IMR-90 (cell line): Measurements from ENCODE around the gene TMEM256. TPM values are rescaled to one million over a fixed set of nuclear protein-coding genes. Genes with fewer than 3 reads are reported as not detected.

Experiments
- ATAC-seq: fragments of 200-7000 bp; cut with Tn5 transposase; 2 replicates; pipeline ENCODE4 v1.9.1; 2020; ENCODE audit warnings: low read depth, mild to moderate bottlenecking, moderate library complexity
- BruUV-seq: library from RNA; stranded (reverse); fragments of 400-500 nt; replicated peaks from 2 replicates; lab custom pipeline; 2021; lab: Mats Ljungman, UMichigan
- CTCF ChIA-PET: fragments of 300-600 bp; formaldehyde crosslinking; extraction: SDS; loops from one replicate; lab custom pipeline; 2021; ENCODE audit warnings: antibody characterized with exemption; lab: Yijun Ruan, JAX
- POLR2A ChIA-PET: fragments of 300-600 bp; sonication (Branson Sonifier 250); formaldehyde crosslinking; loops from one replicate; lab custom pipeline; 2022; ENCODE audit warnings: antibody characterized with exemption; ENCODE audit not compliant: unreplicated experiment; lab: Charles Lee
- DNase-seq: peaks from one replicate; pipeline ENCODE4 v3.0.0; 2013
- H2AFZ ChIP-seq: replicated peaks from 2 replicates; pipeline ENCODE3; 2013; ENCODE audit warnings: low read length, mild to moderate bottlenecking; ENCODE audit not compliant: poor library complexity
- H2AK5ac ChIP-seq: 2 replicates; pipeline ENCODE4 v1.6.1; 2013; ENCODE audit warnings: low read depth, low read length, inconsistent platforms
- H2AK9ac ChIP-seq: replicated peaks from 2 replicates; pipeline ENCODE3; 2013; ENCODE audit warnings: mild to moderate bottlenecking, low read depth, low read length, moderate library complexity; ENCODE audit not compliant: poor library complexity
- H2BK120ac ChIP-seq: 2 replicates; pipeline ENCODE4 v1.6.1; 2013; ENCODE audit warnings: low read depth, low read length, inconsistent platforms
- H2BK15ac ChIP-seq: 3 replicates; pipeline ENCODE4 v1.6.1; 2013; ENCODE audit warnings: low read depth, low read length, inconsistent platforms
- H2BK20ac ChIP-seq: 2 replicates; pipeline ENCODE4 v1.6.1; 2013; ENCODE audit warnings: low read depth, mild to moderate bottlenecking, inconsistent platforms, low read length, moderate library complexity
- H2BK5ac ChIP-seq: 2 replicates; pipeline ENCODE4 v1.6.1; 2013; ENCODE audit warnings: mild to moderate bottlenecking, low read depth, low read length, inconsistent platforms; ENCODE audit not compliant: poor library complexity, severe bottlenecking
- H3K14ac ChIP-seq: replicated peaks from 2 replicates; pipeline ENCODE4 v1.6.1; 2013; ENCODE audit warnings: low read depth, low read length, inconsistent platforms
- H3K18ac ChIP-seq: 2 replicates; pipeline ENCODE4 v1.6.1; 2013; ENCODE audit warnings: low read depth, low read length, control low read depth
- H3K23ac ChIP-seq: 2 replicates; pipeline ENCODE4 v1.6.1; 2013; ENCODE audit warnings: low read depth, low read length, inconsistent platforms
- H3K27ac ChIP-seq: 2 replicates; pipeline ENCODE4 v1.5.1; 2013; ENCODE audit warnings: mild to moderate bottlenecking, control low read depth, low read length; ENCODE audit not compliant: insufficient read depth
- H3K27me3 ChIP-seq: 2 replicates; pipeline ENCODE4 v1.6.1; 2013; ENCODE audit warnings: low read length; ENCODE audit not compliant: control insufficient read depth, insufficient read depth
- H3K36me3 ChIP-seq: 2 replicates; pipeline ENCODE4 v1.6.1; 2013; ENCODE audit warnings: low read length, mixed read lengths; ENCODE audit not compliant: control insufficient read depth, insufficient read depth
- H3K4ac ChIP-seq: 2 replicates; pipeline ENCODE4 v1.6.1; 2013; ENCODE audit warnings: low read depth, low read length, inconsistent platforms
- H3K4me1 ChIP-seq: 2 replicates; pipeline ENCODE4 v1.6.1; 2013; ENCODE audit warnings: low read length, mixed read lengths; ENCODE audit not compliant: control insufficient read depth, insufficient read depth
- H3K4me2 ChIP-seq: 2 replicates; pipeline ENCODE4 v1.6.1; 2013; ENCODE audit warnings: low read depth, mild to moderate bottlenecking, control low read depth, low read length, moderate library complexity
- H3K4me3 ChIP-seq: 2 replicates; pipeline ENCODE4 v1.5.1; 2013; ENCODE audit warnings: low read depth, mild to moderate bottlenecking, control low read depth, low read length, moderate library complexity; ENCODE audit not compliant: insufficient read depth
- H3K56ac ChIP-seq: 2 replicates; pipeline ENCODE4 v1.6.1; 2013; ENCODE audit warnings: low read length, inconsistent platforms; ENCODE audit not compliant: insufficient read depth; ENCODE audit errors: extremely low read depth
- H3K79me1 ChIP-seq, 2 experiments: 2 replicates each; pipeline ENCODE4 v1.6.1; 2013; ENCODE audit warnings: low read length in 2 of 2, inconsistent platforms in 1 of 2, low read depth in 1 of 2
- H3K9ac ChIP-seq: 2 replicates; pipeline ENCODE4 v1.6.1; 2013; ENCODE audit warnings: low read depth, low read length, control low read depth
- H3K9me1 ChIP-seq: 2 replicates; pipeline ENCODE4 v1.6.1; 2013; ENCODE audit warnings: low read length, inconsistent platforms; ENCODE audit not compliant: insufficient read depth
- H3K9me3 ChIP-seq: 2 replicates; pipeline ENCODE4 v1.6.1; 2013; ENCODE audit warnings: low read length; ENCODE audit not compliant: control insufficient read depth, insufficient read depth
- H4K20me1 ChIP-seq: 2 replicates; pipeline ENCODE4 v1.6.1; 2013; ENCODE audit warnings: low read length, inconsistent platforms; ENCODE audit not compliant: insufficient read depth
- H4K5ac ChIP-seq: 2 replicates; pipeline ENCODE4 v1.6.1; 2013; ENCODE audit warnings: mild to moderate bottlenecking, low read depth, low read length, control low read depth
- H4K8ac ChIP-seq, 2 experiments: 2 replicates each; pipeline ENCODE4 v1.6.1; 2013; ENCODE audit warnings: low read depth in 2 of 2, low read length in 2 of 2, control low read depth in 1 of 2, inconsistent platforms in 1 of 2
- H4K91ac ChIP-seq: 2 replicates; pipeline ENCODE4 v1.6.1; 2013; ENCODE audit warnings: low read depth, low read length, inconsistent platforms; ENCODE audit not compliant: insufficient read depth
- CEBPB ChIP-seq: IDR thresholded peaks from 2 replicates; pipeline ENCODE4 v1.6.1; 2012; ENCODE audit warnings: low read depth, low read length, improper control_type of control experiment
- FOS ChIP-seq: fragments of 150-350 bp; IDR thresholded peaks from 2 replicates; pipeline ENCODE4 v1.6.1; 2016; ENCODE audit warnings: low read depth, low read length
- WGBS, 2 experiments: methylation state at CpG; one replicate each; pipeline versions ENCODE4 v1.1.5 to v1.1.7; 2013; ENCODE audit warnings: missing lambda C conversion rate in 2 of 2; ENCODE audit not compliant: insufficient read length in 1 of 2; ENCODE audit errors: extremely low coverage in 2 of 2; 5-methylcytosine and 5-hydroxymethylcytosine counted together
- dilution Hi-C: fragments of 300-500 bp; cut with HindIII; formaldehyde crosslinking; loops from one replicate; pipeline ENCODE4 v1.14.3; 2018; ENCODE audit warnings: low sequenced_read_pairs; ENCODE audit not compliant: unreplicated experiment
- in situ Hi-C: fragments of 300-500 bp; cut with MboI; formaldehyde crosslinking; loops from 3 replicates; pipeline ENCODE4 v1.14.3; 2019; ENCODE audit warnings: low sequenced_read_pairs, inconsistent platforms, mixed read lengths
- intact Hi-C: fragments of 100-400 bp; cut with micrococcal nuclease; formaldehyde crosslinking; loops from 2 replicates; pipeline ENCODE4 v1.10.0; 2022
- polyA plus RNA-seq, 3 experiments: library from polyadenylated mRNA; depleted of rRNA; stranded (reverse); fragments of >200 nt; gene quantifications; 2 replicates each; pipeline ENCODE4 v1.2.3, GENCODE V29; 2012; ENCODE audit warnings: low replicate concordance in 1 of 3
- total RNA-seq: library from RNA; depleted of rRNA; stranded (reverse); fragments of >200 nt; gene quantifications from 2 replicates; pipeline ENCODE4 v1.2.3, GENCODE V29; 2012; rRNA removed

TMEM256 gene
- total and polyA plus RNA-seq, 2 of the 4 experiments (the other 2 are of a cell fraction), result 38.4 to 174 TPM

GRCh38 chr17:7354262-7354843 lies 49.5 kb downstream of the TMEM256 start:
- Histone ChIP-seq H3K23ac (peak overlapping the region; percentile 83), H2BK120ac (peak overlapping the region; percentile 48; the same call in 1 of the 2 replicates), H2BK5ac (peak overlapping the region; percentile 38), H2AK5ac (peak overlapping the region; percentile 94), H3K56ac (no peak overlapping the region), H3K18ac (no peak overlapping the region), H3K79me1 (peaks cover 24 to 53% of the 10 kb centered on the region in 2 experiments; a peak in 3 of 4 replicates), H3K4ac (peak overlapping the region; percentile 45), H3K27me3 (no peaks in the 10 kb centered on the region), H3K4me3 (no peak overlapping the region), H4K5ac (no peak overlapping the region), H3K9me1 (peaks cover 21% of the 10 kb centered on the region), H3K4me1 (peaks cover 37% of the 10 kb centered on the region), H3K9ac (peak overlapping the region; percentile 18; the same call in 1 of the 2 replicates), H2AK9ac (peak overlapping the region; percentile 63), H3K36me3 (no peaks in the 10 kb centered on the region), H2BK15ac (no peak overlapping the region), H2BK20ac (no peak overlapping the region; the same call in 1 of the 2 replicates), H4K91ac (no peak overlapping the region), H3K4me2 (peak overlapping the region; percentile 68), H3K14ac (peak overlapping the region; percentile 55), H2AFZ (peak overlapping the region; percentile 37), H3K27ac (peak overlapping the region; percentile 17; the same call in 1 of the 2 replicates), H3K9me3 (no peaks in the 10 kb centered on the region), H4K8ac (peak overlapping the region in 1 of 2 experiments; percentile 66; a peak in 1 of 4 replicates), H4K20me1 (peaks cover 22% of the 10 kb centered on the region)
- in situ Hi-C loops (loop anchor here (10.0 kb wide), 1 partner anchor 200 kb away; the partner anchor contains the start of gene TNFSF13), intact Hi-C loops (loop anchor here (5.0 kb wide), 3 partner anchors 83 to 483 kb away; partner anchors contain the start of genes FGF11, SENP3 and TMEM102), dilution Hi-C loops (no loop called here)
- ChIA-PET POLR2A (no interaction called here), CTCF (interaction anchor here (4.1 kb wide), 1 partner anchor 206 kb away, joined by 19 read pairs; the partner anchor contains the start of gene SENP3)
- no TSS peak for BruUV-seq
- no peak for ATAC-seq
- peak; percentile 80 for DNase-seq
- peak; percentile 31; the same call in 1 of the 2 replicates for TF ChIP-seq FOS
- no peak for TF ChIP-seq CEBPB
- 61% methylated on average over 5 of the region's 9 CpGs; no CpG with 5 or more reads in 1 of the 2 experiments for WGBS, 2 experiments

Other genes starting within 250 kb of the TMEM256 start
Only the 30 nearest of the 39 such genes appear.
- gene DVL2, start 169.6 kb downstream of the TMEM256 start, total RNA-seq, result 20.3 and 21.3 TPM in 2 replicates
- gene DVL2, start 169.6 kb downstream of the TMEM256 start, polyA plus RNA-seq (2012; rRNA removed), result 10.5 and 11.8 TPM in 2 replicates
- 44.8 and 45.5 TPM in 2 replicates for gene PHF23, start 164.6 kb downstream of the TMEM256 start, total RNA-seq
- 54.4 and 58.5 TPM in 2 replicates for gene PHF23, start 164.6 kb downstream of the TMEM256 start, polyA plus RNA-seq (2012; rRNA removed)
- 70.8 and 77.8 TPM in 2 replicates for gene GABARAP, start 161.6 kb downstream of the TMEM256 start, total RNA-seq
- 702 and 780 TPM in 2 replicates for gene GABARAP, start 161.6 kb downstream of the TMEM256 start, polyA plus RNA-seq (2012; rRNA removed)
- 18.3 and 23.8 TPM in 2 replicates for gene CTDNEP1, start 152.4 kb downstream of the TMEM256 start, total RNA-seq
- 132 TPM in 2 replicates for gene CTDNEP1, start 152.4 kb downstream of the TMEM256 start, polyA plus RNA-seq (2012; rRNA removed)
- gene ELP5, start 151.9 kb downstream of the TMEM256 start, total RNA-seq, result 46.6 and 48.0 TPM in 2 replicates
- gene ELP5, start 151.9 kb downstream of the TMEM256 start, polyA plus RNA-seq (2012; rRNA removed), result 38.6 and 39.3 TPM in 2 replicates
- gene CLDN7, start 141.6 kb downstream of the TMEM256 start, total RNA-seq, result 0.56 and 1.4 TPM in 2 replicates
- gene CLDN7, start 141.6 kb downstream of the TMEM256 start, polyA plus RNA-seq (2012; rRNA removed), result 1.4 and 2.8 TPM in 2 replicates
- under 0.01 TPM in 1 of 2 replicates, not detected in the other for gene SLC2A4, start 122.4 kb downstream of the TMEM256 start, total RNA-seq
- 0.07 TPM in 2 replicates for gene SLC2A4, start 122.4 kb downstream of the TMEM256 start, polyA plus RNA-seq (2012; rRNA removed)
- not detected in 2 replicates for gene YBX2, start 109.5 kb downstream of the TMEM256 start, total RNA-seq
- gene YBX2, start 109.5 kb downstream of the TMEM256 start, polyA plus RNA-seq (2012; rRNA removed), result 0.17 TPM in 1 of 2 replicates, not detected in the other
- gene EIF5A, start 96.5 kb downstream of the TMEM256 start, total RNA-seq, result 718 and 883 TPM in 2 replicates
- gene EIF5A, start 96.5 kb downstream of the TMEM256 start, polyA plus RNA-seq (2012; rRNA removed), result 660 and 782 TPM in 2 replicates
- gene GPS2, start 88.7 kb downstream of the TMEM256 start, total RNA-seq, result 36.2 and 37.5 TPM in 2 replicates
- gene GPS2, start 88.7 kb downstream of the TMEM256 start, polyA plus RNA-seq (2012; rRNA removed), result 47.5 and 50.9 TPM in 2 replicates
- gene NEURL4, start 74.8 kb downstream of the TMEM256 start, total RNA-seq, result 8.4 and 9.2 TPM in 2 replicates
- gene NEURL4, start 74.8 kb downstream of the TMEM256 start, polyA plus RNA-seq (2012; rRNA removed), result 23.3 and 26.3 TPM in 2 replicates
- gene ACAP1, start 67.6 kb downstream of the TMEM256 start, total RNA-seq, result under 0.01 and 0.83 TPM in 2 replicates
- 2.1 and 2.3 TPM in 2 replicates for gene ACAP1, start 67.6 kb downstream of the TMEM256 start, polyA plus RNA-seq (2012; rRNA removed)
- gene KCTD11, start 51.9 kb downstream of the TMEM256 start, total RNA-seq, result 10.6 and 10.8 TPM in 2 replicates
- 14.4 and 16.4 TPM in 2 replicates for gene KCTD11, start 51.9 kb downstream of the TMEM256 start, polyA plus RNA-seq (2012; rRNA removed)
- gene TMEM95, start 48.9 kb downstream of the TMEM256 start, total RNA-seq, result not detected in 2 replicates
- gene TMEM95, start 48.9 kb downstream of the TMEM256 start, polyA plus RNA-seq (2012; rRNA removed), result not detected in 2 replicates
- gene TNK1, start 23.0 kb downstream of the TMEM256 start, total RNA-seq, result under 0.01 and 0.54 TPM in 2 replicates
- gene TNK1, start 23.0 kb downstream of the TMEM256 start, polyA plus RNA-seq (2012; rRNA removed), result 0.44 and 0.55 TPM in 2 replicates
- 6.1 and 6.4 TPM in 2 replicates for gene PLSCR3, start 9.6 kb downstream of the TMEM256 start, total RNA-seq
- gene PLSCR3, start 9.6 kb downstream of the TMEM256 start, polyA plus RNA-seq (2012; rRNA removed), result 116 and 131 TPM in 2 replicates
- gene NLGN2, start 3.7 kb upstream of the TMEM256 start, total RNA-seq, result 1.7 and 1.8 TPM in 2 replicates
- 36.7 and 38.1 TPM in 2 replicates for gene NLGN2, start 3.7 kb upstream of the TMEM256 start, polyA plus RNA-seq (2012; rRNA removed)
- gene SPEM1, start 16.2 kb upstream of the TMEM256 start, total RNA-seq, result not detected in 2 replicates
- gene SPEM1, start 16.2 kb upstream of the TMEM256 start, polyA plus RNA-seq (2012; rRNA removed), result not detected in 2 replicates
- not detected in 2 replicates for gene SPEM2, start 21.5 kb upstream of the TMEM256 start, total RNA-seq
- not detected in 2 replicates for gene SPEM2, start 21.5 kb upstream of the TMEM256 start, polyA plus RNA-seq (2012; rRNA removed)
- not detected in 2 replicates for gene SPEM3, start 24.8 kb upstream of the TMEM256 start, total RNA-seq
- gene SPEM3, start 24.8 kb upstream of the TMEM256 start, polyA plus RNA-seq (2012; rRNA removed), result not detected in 2 replicates
- gene TMEM102, start 31.3 kb upstream of the TMEM256 start, total RNA-seq, result 1.1 and 1.4 TPM in 2 replicates
- 2.2 and 2.3 TPM in 2 replicates for gene TMEM102, start 31.3 kb upstream of the TMEM256 start, polyA plus RNA-seq (2012; rRNA removed)
- 0.18 and 0.28 TPM in 2 replicates for gene FGF11, start 35.4 kb upstream of the TMEM256 start, total RNA-seq
- gene FGF11, start 35.4 kb upstream of the TMEM256 start, polyA plus RNA-seq (2012; rRNA removed), result 0.99 and 1.1 TPM in 2 replicates
- gene CHRNB1, start 41.0 kb upstream of the TMEM256 start, total RNA-seq, result 4.2 and 4.3 TPM in 2 replicates
- gene CHRNB1, start 41.0 kb upstream of the TMEM256 start, polyA plus RNA-seq (2012; rRNA removed), result 6.0 and 6.4 TPM in 2 replicates
- gene ZBTB4, start 75.5 kb upstream of the TMEM256 start, total RNA-seq, result 6.3 and 8.3 TPM in 2 replicates
- 20.1 and 20.3 TPM in 2 replicates for gene ZBTB4, start 75.5 kb upstream of the TMEM256 start, polyA plus RNA-seq (2012; rRNA removed)
- gene SLC35G6, start 77.3 kb upstream of the TMEM256 start, total RNA-seq, result not detected in 2 replicates
- gene SLC35G6, start 77.3 kb upstream of the TMEM256 start, polyA plus RNA-seq (2012; rRNA removed), result not detected in 2 replicates
- gene POLR2A, start 80.3 kb upstream of the TMEM256 start, total RNA-seq, result 56.4 and 56.6 TPM in 2 replicates
- gene POLR2A, start 80.3 kb upstream of the TMEM256 start, polyA plus RNA-seq (2012; rRNA removed), result 38.4 and 54.0 TPM in 2 replicates
- gene TNFSF12, start 145.0 kb upstream of the TMEM256 start, total RNA-seq, result 2.7 and 3.6 TPM in 2 replicates
- 22.0 and 23.1 TPM in 2 replicates for gene TNFSF12, start 145.0 kb upstream of the TMEM256 start, polyA plus RNA-seq (2012; rRNA removed)
- 0.56 TPM in 1 of 2 replicates, not detected in the other for gene TNFSF13, start 154.7 kb upstream of the TMEM256 start, total RNA-seq
- 0.98 and 1.3 TPM in 2 replicates for gene TNFSF13, start 154.7 kb upstream of the TMEM256 start, polyA plus RNA-seq (2012; rRNA removed)
- 72.8 and 120 TPM in 2 replicates for gene SENP3, start 157.8 kb upstream of the TMEM256 start, total RNA-seq
- gene SENP3, start 157.8 kb upstream of the TMEM256 start, polyA plus RNA-seq (2012; rRNA removed), result 74.7 and 82.4 TPM in 2 replicates
- gene CD68, start 175.5 kb upstream of the TMEM256 start, total RNA-seq, result 16.0 and 23.3 TPM in 2 replicates
- 43.1 and 55.0 TPM in 2 replicates for gene CD68, start 175.5 kb upstream of the TMEM256 start, polyA plus RNA-seq (2012; rRNA removed)